MM.1S (cell line): Measurements from ENCODE around the gene PRKAG2.

Experiments
- DNase-seq: peaks from one replicate; pipeline ENCODE4 v3.0.0-alpha.2; 2015
- H2AFZ ChIP-seq: fragments of 300-600 bp; sonication (generic); 2 replicates; pipeline ENCODE4 v1.6.0; 2016; ENCODE audit warnings: antibody characterized with exemption, low read length
- H3F3A ChIP-seq: fragments of 300-600 bp; sonication (generic); 2 replicates; pipeline ENCODE4 v1.6.1; 2016; ENCODE audit warnings: mild to moderate bottlenecking, antibody characterized with exemption, low read length, moderate library complexity, mixed read lengths; ENCODE audit not compliant: insufficient read depth
- H3K27ac ChIP-seq: fragments of 300-600 bp; sonication (generic); 2 replicates; pipeline ENCODE4 v1.5.1; 2016; ENCODE audit warnings: mild to moderate bottlenecking, low read length
- H3K27me3 ChIP-seq: fragments of 300-600 bp; sonication (generic); replicated peaks from 2 replicates; pipeline ENCODE4 v1.6.0; 2016; ENCODE audit warnings: low read length; ENCODE audit not compliant: insufficient read depth
- H3K36me3 ChIP-seq: fragments of 300-600 bp; sonication (generic); replicated peaks from 2 replicates; pipeline ENCODE4 v1.6.1; 2016; ENCODE audit warnings: mild to moderate bottlenecking, low read length, mixed read lengths; ENCODE audit not compliant: insufficient read depth
- H3K4me1 ChIP-seq: fragments of 300-600 bp; sonication (generic); 2 replicates; pipeline ENCODE4 v1.6.1; 2016; ENCODE audit warnings: low read length, mixed read lengths
- H3K4me2 ChIP-seq: fragments of 300-600 bp; sonication (generic); 2 replicates; pipeline ENCODE4 v1.6.0; 2016; ENCODE audit warnings: low read depth, low read length
- H3K4me3 ChIP-seq: fragments of 300-600 bp; sonication (generic); 2 replicates; pipeline ENCODE4 v1.5.1; 2016; ENCODE audit warnings: low read length, mixed read lengths
- H3K79me2 ChIP-seq: fragments of 300-600 bp; sonication (generic); 2 replicates; pipeline ENCODE4 v1.6.1; 2016; ENCODE audit warnings: mixed run types, low read length, mixed read lengths
- H3K9ac ChIP-seq: fragments of 300-600 bp; sonication (generic); 2 replicates; pipeline ENCODE4 v1.6.1; 2016; ENCODE audit warnings: low read length, mixed read lengths
- H3K9me2 ChIP-seq: fragments of 300-600 bp; sonication (generic); replicated peaks from 2 replicates; pipeline ENCODE4 v1.6.1; 2016; ENCODE audit warnings: mild to moderate bottlenecking, low read length, mixed read lengths; ENCODE audit not compliant: insufficient read depth
- H3K9me3 ChIP-seq: fragments of 300-600 bp; sonication (generic); replicated peaks from 2 replicates; pipeline ENCODE4 v1.6.1; 2016; ENCODE audit warnings: mild to moderate bottlenecking, low read length, mixed read lengths; ENCODE audit not compliant: insufficient read depth
- H4K20me1 ChIP-seq: fragments of 300-600 bp; sonication (generic); 2 replicates; pipeline ENCODE4 v1.6.1; 2016; ENCODE audit warnings: mild to moderate bottlenecking, low read length, moderate library complexity, mixed read lengths; ENCODE audit not compliant: insufficient read depth
- CTCF ChIP-seq: fragments of 300-600 bp; sonication (generic); IDR thresholded peaks from 2 replicates; pipeline ENCODE4 v1.5.1; 2016; ENCODE audit warnings: antibody characterized with exemption, low read length, mixed read lengths
- EZH2 ChIP-seq: fragments of 300-600 bp; sonication (generic); optimal IDR thresholded peaks from 2 replicates; pipeline ENCODE3; 2017; ENCODE audit warnings: low read depth, mild to moderate bottlenecking, antibody characterized with exemption, low read length, mixed read lengths
- EZH2phosphoT487 ChIP-seq: fragments of 300-600 bp; sonication (generic); IDR thresholded peaks from 2 replicates; pipeline ENCODE4 v1.6.1; 2018; ENCODE audit warnings: antibody characterized with exemption, low read length

The PRKAG2 gene

GRCh38 chr7:151717415-151717814, 159.5 kb downstream of the PRKAG2 start:
- DNase-seq: no peak
- TF ChIP-seq EZH2: no peak
- H3K9me2 ChIP-seq: no peaks in the 10 kb centered on the region
- H3K4me2 ChIP-seq: no peak overlapping the region
- H4K20me1 ChIP-seq: no peaks in the 10 kb centered on the region
- no peaks in the 10 kb centered on the region for H3K4me1 ChIP-seq
- H3K9ac ChIP-seq: no peak overlapping the region
- no peaks in the 10 kb centered on the region for H3K36me3 ChIP-seq
- peaks cover 62% of the 10 kb centered on the region for H3K27me3 ChIP-seq
- no peak overlapping the region for H3K27ac ChIP-seq
- no peaks in the 10 kb centered on the region for H3K79me2 ChIP-seq
- no peak overlapping the region for H3K4me3 ChIP-seq
- H3F3A ChIP-seq: no peaks in the 10 kb centered on the region
- H3K9me3 ChIP-seq: no peaks in the 10 kb centered on the region
- no peak overlapping the region for H2AFZ ChIP-seq

- peaks cover 51% of the 10 kb centered on the region for H3K27me3 ChIP-seq
- DNase-seq: no peak
- H3F3A ChIP-seq: no peaks in the 10 kb centered on the region
- H3K4me2 ChIP-seq: no peak overlapping the region
- no peaks in the 10 kb centered on the region for H3K36me3 ChIP-seq
- no peak for TF ChIP-seq CTCF
- TF ChIP-seq EZH2: no peak
- no peak for TF ChIP-seq EZH2phosphoT487
- H3K9me2 ChIP-seq: no peaks in the 10 kb centered on the region
- H3K9ac ChIP-seq: no peak overlapping the region
- no peak overlapping the region for H2AFZ ChIP-seq
- H3K4me1 ChIP-seq: no peaks in the 10 kb centered on the region
- H3K4me3 ChIP-seq: no peak overlapping the region
- no peaks in the 10 kb centered on the region for H4K20me1 ChIP-seq
- H3K9me3 ChIP-seq: no peaks in the 10 kb centered on the region; the same call in 1 of the 2 replicates
- H3K79me2 ChIP-seq: no peaks in the 10 kb centered on the region
- H3K27ac ChIP-seq: no peak overlapping the region
These were observed 160.6 kb downstream of the PRKAG2 start for GRCh38 chr7:151716323-151716722.

- TF ChIP-seq EZH2 (no peak), CTCF (no peak), EZH2phosphoT487 (no peak)
- no peaks in the 10 kb centered on the region for H3K36me3 ChIP-seq
- H3K9ac ChIP-seq: no peak overlapping the region
- no peaks in the 10 kb centered on the region for H3K79me2 ChIP-seq
- H3K4me1 ChIP-seq: no peaks in the 10 kb centered on the region
- H3K27ac ChIP-seq: no peak overlapping the region
- no peaks in the 10 kb centered on the region for H3F3A ChIP-seq
- no peak for DNase-seq
- no peak overlapping the region for H3K4me3 ChIP-seq
- H2AFZ ChIP-seq: no peak overlapping the region
- H3K9me3 ChIP-seq: no peaks in the 10 kb centered on the region; the same call in 1 of the 2 replicates
- no peaks in the 10 kb centered on the region for H4K20me1 ChIP-seq
- no peaks in the 10 kb centered on the region for H3K9me2 ChIP-seq
- peaks cover 47% of the 10 kb centered on the region for H3K27me3 ChIP-seq
- H3K4me2 ChIP-seq: no peak overlapping the region
These were observed 161.1 kb downstream of the PRKAG2 start for GRCh38 chr7:151715666-151716315.

- Histone ChIP-seq H3K9ac (no peak overlapping the region), H3K79me2 (no peaks in the 10 kb centered on the region), H3K4me2 (no peak overlapping the region), H3K27ac (no peak overlapping the region), H2AFZ (no peak overlapping the region), H3K27me3 (peaks cover 31% of the 10 kb centered on the region), H3F3A (no peaks in the 10 kb centered on the region), H3K9me2 (no peaks in the 10 kb centered on the region), H3K36me3 (no peaks in the 10 kb centered on the region), H3K4me1 (no peaks in the 10 kb centered on the region), H3K9me3 (no peaks in the 10 kb centered on the region; the same call in 1 of the 2 replicates), H3K4me3 (no peak overlapping the region), H4K20me1 (no peaks in the 10 kb centered on the region)
- TF ChIP-seq EZH2 (no peak), CTCF (no peak), EZH2phosphoT487 (no peak)
- no peak for DNase-seq
These were observed 162.7 kb downstream of the PRKAG2 start for GRCh38 chr7:151714201-151714600.
